A673 (cell line): ENCODE data around the gene TRABD2A. TPM values are rescaled to one million over a fixed set of nuclear protein-coding genes. Genes with fewer than 3 reads are reported as not detected.

Source experiments
- BruUV-seq: library from RNA; stranded (reverse); fragments of 400-500 nt; replicated peaks from 2 replicates; lab custom pipeline; 2021; lab: Mats Ljungman, UMichigan
- CTCF ChIA-PET: fragments of 300-600 bp; sonication (Branson Sonifier 250); formaldehyde crosslinking; loops from one replicate; lab custom pipeline; 2022; ENCODE audit warnings: antibody characterized with exemption; lab: Charles Lee
- POLR2A ChIA-PET: fragments of 300-600 bp; sonication (Branson Sonifier 250); formaldehyde crosslinking; loops from one replicate; lab custom pipeline; 2022; ENCODE audit warnings: antibody characterized with exemption; ENCODE audit not compliant: low non-redundant PET; lab: Charles Lee
- DNase-seq: peaks from one replicate; pipeline ENCODE4 v3.0.0-alpha.2; 2015; ENCODE audit warnings: low spot score
- H3K27ac ChIP-seq: fragments of 200-600 bp; sonication (generic); 2 replicates; pipeline ENCODE4 v1.5.1; 2016; ENCODE audit warnings: mixed run types, low read depth, mild to moderate bottlenecking, mixed read lengths, antibody characterized with exemption, low read length; ENCODE audit not compliant: poor library complexity, severe bottlenecking
- H3K27me3 ChIP-seq: fragments of 200-600 bp; sonication (generic); replicated peaks from 2 replicates; pipeline ENCODE4 v1.6.1; 2017; ENCODE audit warnings: mixed run types, low read depth, mild to moderate bottlenecking, mixed read lengths, antibody characterized with exemption, low read length; ENCODE audit not compliant: insufficient read depth, poor library complexity
- H3K36me3 ChIP-seq: fragments of 200-600 bp; sonication (generic); 2 replicates; pipeline ENCODE4 v1.6.1; 2016; ENCODE audit warnings: mixed run types, mild to moderate bottlenecking, mixed read lengths, antibody characterized with exemption, low read length; ENCODE audit not compliant: insufficient read depth, poor library complexity, severe bottlenecking
- H3K4me1 ChIP-seq: fragments of 200-600 bp; sonication (generic); 2 replicates; pipeline ENCODE4 v1.6.1; 2017; ENCODE audit warnings: mixed run types, mild to moderate bottlenecking, mixed read lengths, antibody characterized with exemption, low read length; ENCODE audit not compliant: insufficient read depth, poor library complexity, severe bottlenecking
- H3K4me3 ChIP-seq: fragments of 200-600 bp; sonication (generic); 2 replicates; pipeline ENCODE4 v1.5.1; 2016; ENCODE audit warnings: low read depth, mixed run types, mild to moderate bottlenecking, mixed read lengths, low read length; ENCODE audit not compliant: poor library complexity, severe bottlenecking
- H3K9me3 ChIP-seq: fragments of 200-600 bp; sonication (generic); 2 replicates; pipeline ENCODE4 v1.6.1; 2016; ENCODE audit warnings: mixed run types, low read depth, mild to moderate bottlenecking, mixed read lengths, antibody characterized with exemption, low read length; ENCODE audit not compliant: poor library complexity, severe bottlenecking
- EZH2 ChIP-seq: fragments of 200-600 bp; sonication (generic); IDR thresholded peaks from 2 replicates; pipeline ENCODE4 v1.6.1; 2017; ENCODE audit warnings: borderline replicate concordance, low read depth, mild to moderate bottlenecking, mixed read lengths, antibody characterized with exemption, low read length; ENCODE audit not compliant: poor library complexity, severe bottlenecking
- intact Hi-C: fragments of 100-400 bp; cut with micrococcal nuclease; formaldehyde crosslinking; loops from one replicate; pipeline ENCODE4 v1.10.0; 2022; ENCODE audit not compliant: unreplicated experiment
- total RNA-seq: library from RNA; stranded (reverse); gene quantifications from 2 replicates; pipeline ENCODE4 v1.2.3, GENCODE V29; 2021
- TF ChIP-seq, protein P1 (sequence below): fragments of 300-800, 200-600 bp; sonication (generic); conservative IDR thresholded peaks from 2 replicates; pipeline ENCODE4 v1.5.1; 2017; ENCODE audit warnings: low read depth, mild to moderate bottlenecking, antibody characterized with exemption, low read length, moderate library complexity, mixed read lengths

TRABD2A gene
- total RNA-seq, 1 experiment from 2014 or later = 0.67 TPM

DNA sequence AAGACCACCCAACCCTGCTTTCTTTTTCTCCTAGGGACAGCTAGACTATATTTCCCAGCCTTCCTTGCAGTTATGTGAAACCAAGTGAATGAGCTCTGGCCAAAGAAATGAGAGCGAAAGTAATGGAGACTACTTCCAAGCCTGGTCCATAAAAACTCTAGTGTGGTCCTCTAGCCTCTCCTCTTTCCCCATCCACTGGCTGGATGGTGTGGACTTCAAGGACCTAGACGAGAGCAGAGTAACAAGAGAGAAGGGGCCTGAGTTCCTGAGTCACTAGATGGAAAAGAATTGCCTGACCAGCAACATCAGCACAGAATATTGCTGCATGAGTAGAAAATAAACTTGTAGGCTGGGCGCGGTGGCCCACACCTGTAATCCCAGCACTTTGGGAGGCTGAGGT, 21.6 kb upstream of the TRABD2A start:
- intact Hi-C loops = no loop called here
- BruUV-seq = no TSS peak
- no peak for DNase-seq
- peaks cover 26% of the 10 kb centered on the region for H3K4me1 ChIP-seq
- ChIA-PET CTCF (no interaction called here), POLR2A (no interaction called here)
- H3K4me3 ChIP-seq = no peak overlapping the region
- H3K27me3 ChIP-seq = no peaks in the 10 kb centered on the region
- H3K36me3 ChIP-seq = peaks cover 9% of the 10 kb centered on the region
- TF ChIP-seq EZH2 = no peak
- TF ChIP-seq, protein P1, sequence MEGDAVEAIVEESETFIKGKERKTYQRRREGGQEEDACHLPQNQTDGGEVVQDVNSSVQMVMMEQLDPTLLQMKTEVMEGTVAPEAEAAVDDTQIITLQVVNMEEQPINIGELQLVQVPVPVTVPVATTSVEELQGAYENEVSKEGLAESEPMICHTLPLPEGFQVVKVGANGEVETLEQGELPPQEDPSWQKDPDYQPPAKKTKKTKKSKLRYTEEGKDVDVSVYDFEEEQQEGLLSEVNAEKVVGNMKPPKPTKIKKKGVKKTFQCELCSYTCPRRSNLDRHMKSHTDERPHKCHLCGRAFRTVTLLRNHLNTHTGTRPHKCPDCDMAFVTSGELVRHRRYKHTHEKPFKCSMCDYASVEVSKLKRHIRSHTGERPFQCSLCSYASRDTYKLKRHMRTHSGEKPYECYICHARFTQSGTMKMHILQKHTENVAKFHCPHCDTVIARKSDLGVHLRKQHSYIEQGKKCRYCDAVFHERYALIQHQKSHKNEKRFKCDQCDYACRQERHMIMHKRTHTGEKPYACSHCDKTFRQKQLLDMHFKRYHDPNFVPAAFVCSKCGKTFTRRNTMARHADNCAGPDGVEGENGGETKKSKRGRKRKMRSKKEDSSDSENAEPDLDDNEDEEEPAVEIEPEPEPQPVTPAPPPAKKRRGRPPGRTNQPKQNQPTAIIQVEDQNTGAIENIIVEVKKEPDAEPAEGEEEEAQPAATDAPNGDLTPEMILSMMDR = no peak
- H3K9me3 ChIP-seq = no peaks in the 10 kb centered on the region
- no peak overlapping the region for H3K27ac ChIP-seq

DNA sequence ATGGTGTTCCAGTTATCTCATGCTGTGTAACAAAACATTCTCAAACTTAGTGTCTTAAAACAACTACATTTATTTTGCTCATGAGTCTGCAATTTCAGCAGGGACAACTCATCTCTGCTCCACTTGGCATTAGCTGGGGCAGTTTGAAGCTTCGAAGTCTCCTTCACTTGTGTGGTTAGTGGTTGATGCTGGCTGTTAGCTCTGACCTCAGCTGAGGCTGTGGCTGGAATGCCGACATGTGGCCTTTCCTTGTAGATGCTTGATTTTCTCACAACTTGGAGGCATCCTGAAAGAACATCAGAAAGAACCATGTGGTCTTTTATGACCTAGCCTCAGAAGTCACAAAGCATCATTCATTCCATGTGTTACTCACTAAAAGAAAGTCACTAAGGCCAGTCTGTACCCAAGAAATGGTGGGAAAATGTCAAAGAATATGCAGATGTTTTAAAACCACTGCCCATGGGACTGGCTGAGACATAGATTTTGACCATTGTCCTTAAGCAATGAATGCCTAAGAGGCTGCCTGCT, 20.8 kb upstream of the TRABD2A start:
- BruUV-seq = no TSS peak
- H3K27ac ChIP-seq = no peak overlapping the region
- no peaks in the 10 kb centered on the region for H3K27me3 ChIP-seq
- H3K9me3 ChIP-seq = no peaks in the 10 kb centered on the region
- POLR2A ChIA-PET = no interaction called here
- H3K4me1 ChIP-seq = peaks cover 20% of the 10 kb centered on the region
- H3K4me3 ChIP-seq = no peak overlapping the region
- no peak for DNase-seq
- TF ChIP-seq, protein P1 = no peak
- no peak for TF ChIP-seq EZH2
- peaks cover 5% of the 10 kb centered on the region for H3K36me3 ChIP-seq
- intact Hi-C loops = no loop called here
- CTCF ChIA-PET = no interaction called here

DNA sequence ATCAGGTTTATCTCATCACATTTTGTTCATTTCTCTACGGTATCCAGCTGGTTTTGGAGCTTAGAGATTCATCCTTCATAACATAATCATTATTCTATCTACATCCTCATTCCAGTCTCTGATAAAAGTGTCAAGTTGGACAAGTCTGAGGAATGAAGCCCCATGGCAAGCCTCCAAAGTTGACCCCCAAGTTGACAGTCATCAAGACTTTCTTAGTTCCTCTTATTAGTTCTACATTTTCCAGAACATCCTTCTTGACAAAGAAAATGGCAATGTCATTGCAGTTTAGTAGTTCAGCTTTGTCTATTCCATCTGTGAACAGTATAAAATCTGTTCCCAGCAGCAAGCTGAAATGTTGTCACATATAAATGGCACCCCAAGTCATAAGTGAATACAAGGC, 20.1 kb upstream of the TRABD2A start:
- intact Hi-C loops = no loop called here
- peaks cover 20% of the 10 kb centered on the region for H3K4me1 ChIP-seq
- H3K9me3 ChIP-seq = no peaks in the 10 kb centered on the region
- POLR2A ChIA-PET = no interaction called here
- H3K27me3 ChIP-seq = no peaks in the 10 kb centered on the region
- no peak for TF ChIP-seq EZH2
- TF ChIP-seq, protein P1 = no peak
- no peak for DNase-seq
- no peak overlapping the region for H3K4me3 ChIP-seq
- H3K36me3 ChIP-seq = no peaks in the 10 kb centered on the region
- BruUV-seq = no TSS peak
- CTCF ChIA-PET = no interaction called here
- no peak overlapping the region for H3K27ac ChIP-seq
